ENCODE measurements around the gene UNC5C.

UNC5C gene

GRCh38 chr4:95511477-95511876 is 37.3 kb downstream of the UNC5C start:
- H3K4me3 ChIP-seq (IDR thresholded peaks at IDR 0.05; ENCODE audit: insufficient read depth, low read depth, low read length), result no peak overlapping the region
- no peaks in the 10 kb centered on the region for H4K20me1 ChIP-seq (ENCODE audit: insufficient read depth)
- H3K79me2 ChIP-seq (ENCODE audit: insufficient read depth, low read depth), result no peaks in the 10 kb centered on the region
- H3K4me2 ChIP-seq, result no peak overlapping the region
- TF ChIP-seq, protein P1, sequence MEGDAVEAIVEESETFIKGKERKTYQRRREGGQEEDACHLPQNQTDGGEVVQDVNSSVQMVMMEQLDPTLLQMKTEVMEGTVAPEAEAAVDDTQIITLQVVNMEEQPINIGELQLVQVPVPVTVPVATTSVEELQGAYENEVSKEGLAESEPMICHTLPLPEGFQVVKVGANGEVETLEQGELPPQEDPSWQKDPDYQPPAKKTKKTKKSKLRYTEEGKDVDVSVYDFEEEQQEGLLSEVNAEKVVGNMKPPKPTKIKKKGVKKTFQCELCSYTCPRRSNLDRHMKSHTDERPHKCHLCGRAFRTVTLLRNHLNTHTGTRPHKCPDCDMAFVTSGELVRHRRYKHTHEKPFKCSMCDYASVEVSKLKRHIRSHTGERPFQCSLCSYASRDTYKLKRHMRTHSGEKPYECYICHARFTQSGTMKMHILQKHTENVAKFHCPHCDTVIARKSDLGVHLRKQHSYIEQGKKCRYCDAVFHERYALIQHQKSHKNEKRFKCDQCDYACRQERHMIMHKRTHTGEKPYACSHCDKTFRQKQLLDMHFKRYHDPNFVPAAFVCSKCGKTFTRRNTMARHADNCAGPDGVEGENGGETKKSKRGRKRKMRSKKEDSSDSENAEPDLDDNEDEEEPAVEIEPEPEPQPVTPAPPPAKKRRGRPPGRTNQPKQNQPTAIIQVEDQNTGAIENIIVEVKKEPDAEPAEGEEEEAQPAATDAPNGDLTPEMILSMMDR (conservative IDR thresholded peaks at IDR 0.05; ENCODE audit: low read depth, low read length), result no peak
- no peak overlapping the region for H3K9ac ChIP-seq
- H3K27me3 ChIP-seq (ENCODE audit: insufficient read depth, low read depth), result no peaks in the 10 kb centered on the region
- H3K27ac ChIP-seq, result no peak overlapping the region
- H3K4me1 ChIP-seq (ENCODE audit: low read depth, poor library complexity, severe bottlenecking), result peaks cover 5% of the 10 kb centered on the region
- H3K36me3 ChIP-seq (ENCODE audit: insufficient read depth), result no peaks in the 10 kb centered on the region
- no peak overlapping the region for H2AFZ ChIP-seq (ENCODE audit: low read depth)

- Histone ChIP-seq H3K36me3 (ENCODE audit: insufficient read depth) (no peaks in the 10 kb centered on the region), H3K4me1 (ENCODE audit: low read depth, poor library complexity, severe bottlenecking) (peaks cover 5% of the 10 kb centered on the region), H3K27ac (no peak overlapping the region), H3K9ac (no peak overlapping the region), H3K4me2 (no peak overlapping the region), H4K20me1 (ENCODE audit: insufficient read depth) (no peaks in the 10 kb centered on the region), H3K27me3 (ENCODE audit: insufficient read depth, low read depth) (no peaks in the 10 kb centered on the region), H2AFZ (ENCODE audit: low read depth) (no peak overlapping the region), H3K4me3 (IDR thresholded peaks at IDR 0.05; ENCODE audit: insufficient read depth, low read depth, low read length) (no peak overlapping the region), H3K79me2 (ENCODE audit: insufficient read depth, low read depth) (no peaks in the 10 kb centered on the region)
- TF ChIP-seq, protein P1 (conservative IDR thresholded peaks at IDR 0.05; ENCODE audit: low read depth, low read length), result no peak
These were observed 37.9 kb downstream of the UNC5C start for GRCh38 chr4:95510877-95511276.

DNA sequence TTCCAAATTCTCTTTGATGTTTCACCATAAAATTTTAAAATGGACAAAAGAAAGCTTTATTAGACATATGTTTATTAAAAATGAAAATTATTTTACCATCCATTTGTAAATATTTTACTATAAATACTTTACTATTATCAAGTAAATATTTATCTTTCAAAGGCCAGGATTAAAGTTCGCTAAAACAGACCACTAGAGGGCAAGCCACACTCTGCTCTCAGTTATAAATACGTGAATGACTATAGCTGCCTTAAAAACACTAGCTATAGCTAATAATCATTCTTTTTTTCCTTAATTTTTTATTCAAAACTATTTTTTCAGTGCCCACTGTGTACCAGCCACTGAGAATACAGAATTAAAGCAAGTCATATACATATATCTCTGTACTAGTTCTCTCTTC is 38.6 kb downstream of the UNC5C start:
- no peaks in the 10 kb centered on the region for H3K27me3 ChIP-seq (ENCODE audit: insufficient read depth, low read depth)
- H3K4me3 ChIP-seq (IDR thresholded peaks at IDR 0.05; ENCODE audit: insufficient read depth, low read depth, low read length), result no peak overlapping the region
- no peaks in the 10 kb centered on the region for H3K36me3 ChIP-seq (ENCODE audit: insufficient read depth)
- H3K27ac ChIP-seq, result no peak overlapping the region
- no peaks in the 10 kb centered on the region for H3K79me2 ChIP-seq (ENCODE audit: insufficient read depth, low read depth)
- peaks cover 10% of the 10 kb centered on the region for H3K4me1 ChIP-seq (ENCODE audit: low read depth, poor library complexity, severe bottlenecking)
- H2AFZ ChIP-seq (ENCODE audit: low read depth), result no peak overlapping the region
- H3K9ac ChIP-seq, result no peak overlapping the region
- no peaks in the 10 kb centered on the region for H4K20me1 ChIP-seq (ENCODE audit: insufficient read depth)
- TF ChIP-seq, protein P1 (conservative IDR thresholded peaks at IDR 0.05; ENCODE audit: low read depth, low read length), result peak; percentile 72
- no peak overlapping the region for H3K4me2 ChIP-seq

DNA sequence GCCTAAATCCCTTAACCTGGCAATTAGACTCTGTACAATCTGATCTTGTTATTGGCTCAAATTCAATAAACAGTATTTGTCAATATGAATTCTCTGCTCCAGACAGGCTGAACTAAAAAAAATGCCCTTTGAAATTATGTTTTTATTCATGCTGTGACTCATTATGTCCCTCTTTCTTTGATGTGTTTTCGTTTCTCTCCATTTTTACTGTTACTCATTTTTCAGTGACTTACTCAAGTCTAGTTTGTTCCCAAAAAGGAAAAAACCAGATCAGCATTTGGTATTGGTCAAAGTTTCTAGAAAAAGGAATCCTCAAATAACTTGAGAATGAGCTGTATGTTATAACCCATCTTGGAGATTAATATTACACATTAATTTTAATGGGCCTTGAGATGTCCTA is 40.4 kb downstream of the UNC5C start:
- H3K4me3 ChIP-seq (IDR thresholded peaks at IDR 0.05; ENCODE audit: insufficient read depth, low read depth, low read length), result no peak overlapping the region
- H2AFZ ChIP-seq (ENCODE audit: low read depth), result no peak overlapping the region
- H3K36me3 ChIP-seq (ENCODE audit: insufficient read depth), result no peaks in the 10 kb centered on the region
- H4K20me1 ChIP-seq (ENCODE audit: insufficient read depth), result no peaks in the 10 kb centered on the region
- no peaks in the 10 kb centered on the region for H3K27me3 ChIP-seq (ENCODE audit: insufficient read depth, low read depth)
- no peak overlapping the region for H3K27ac ChIP-seq
- H3K79me2 ChIP-seq (ENCODE audit: insufficient read depth, low read depth), result no peaks in the 10 kb centered on the region
- H3K4me2 ChIP-seq, result no peak overlapping the region
- H3K9ac ChIP-seq, result no peak overlapping the region
- TF ChIP-seq, protein P1 (conservative IDR thresholded peaks at IDR 0.05; ENCODE audit: low read depth, low read length), result no peak
- H3K4me1 ChIP-seq (ENCODE audit: low read depth, poor library complexity, severe bottlenecking), result peaks cover 22% of the 10 kb centered on the region
